HepG2 (cell line): ENCODE measurements around the gene PXYLP1. TPM values are rescaled to one million over a fixed set of nuclear protein-coding genes. Genes with fewer than 3 reads are reported as not detected.
A peak's percentile ranks its signal among the peaks of the same experiment; 100 is the strongest.

Experiments
- BHLHE40 ChIP-seq: IDR thresholded peaks from 2 replicates; pipeline ENCODE4 v1.6.1; 2011; ENCODE audit warnings: low read length, improper control_type of control experiment
- GATAD2A ChIP-seq: IDR thresholded peaks from 2 replicates; pipeline ENCODE4 v1.6.1; 2016
- HNF1A ChIP-seq, 2 experiments: sonication (generic) in 1 of 2; formaldehyde crosslinking in 1 of 2; IDR thresholded peaks; 2 replicates each; pipeline versions ENCODE4 v1.4.0 to v1.6.1; 2016 to 2020; ENCODE audit warnings: borderline replicate concordance in 1 of 2, low read depth in 1 of 2, mild to moderate bottlenecking in 1 of 2, missing genetic modification reagents in 1 of 2
- HOXA7 ChIP-seq: sonication (generic); formaldehyde crosslinking; IDR thresholded peaks from 2 replicates; pipeline ENCODE4 v1.8.1; 2022; ENCODE audit warnings: mild to moderate bottlenecking, missing genetic modification reagents, moderate library complexity
- KDM1A ChIP-seq: IDR thresholded peaks from 2 replicates; pipeline ENCODE4 v1.6.1; 2016; ENCODE audit warnings: missing compliant biosample characterization
- MIXL1 ChIP-seq: IDR thresholded peaks from 2 replicates; pipeline ENCODE4 v1.6.1; 2016
- NR1H2 ChIP-seq: sonication (generic); formaldehyde crosslinking; IDR thresholded peaks from 2 replicates; pipeline ENCODE4 v1.8.1; 2022; ENCODE audit warnings: low read depth, missing genetic modification reagents, borderline replicate concordance
- SP1 ChIP-seq, 2 experiments: fragments of 450-650 bp in 1 of 2; sonication (generic) in 1 of 2; formaldehyde crosslinking in 1 of 2; IDR thresholded peaks; 2 replicates each; pipeline versions ENCODE4 v1.4.0 to v1.6.1; 2016 to 2020; ENCODE audit warnings: missing genetic modification reagents in 1 of 2
- TMF1 ChIP-seq: sonication (generic); formaldehyde crosslinking; IDR thresholded peaks from 2 replicates; pipeline ENCODE4 v1.8.1; 2022; ENCODE audit warnings: low read depth, missing genetic modification reagents
- ZBTB20 ChIP-seq: sonication (generic); formaldehyde crosslinking; IDR thresholded peaks from 2 replicates; pipeline ENCODE4 v1.8.1; 2023; ENCODE audit warnings: missing genetic modification reagents, low read depth, mild to moderate bottlenecking, borderline replicate concordance
- ZBTB49 ChIP-seq: sonication (generic); formaldehyde crosslinking; IDR thresholded peaks from 2 replicates; pipeline ENCODE4 v1.4.0; 2020; ENCODE audit warnings: missing genetic modification reagents, borderline replicate concordance
- ZNF350 ChIP-seq: sonication (generic); formaldehyde crosslinking; IDR thresholded peaks from 2 replicates; pipeline ENCODE4 v1.4.0; 2020; ENCODE audit warnings: mild to moderate bottlenecking, low read depth, missing genetic modification reagents, borderline replicate concordance
- ZNF703 ChIP-seq: sonication (generic); formaldehyde crosslinking; IDR thresholded peaks from 2 replicates; pipeline ENCODE4 v1.5.1; 2020; ENCODE audit warnings: missing genetic modification reagents, mild to moderate bottlenecking, moderate library complexity, borderline replicate concordance
- ZNF772 ChIP-seq: sonication (generic); formaldehyde crosslinking; IDR thresholded peaks from 2 replicates; pipeline ENCODE4 v1.5.0; 2020; ENCODE audit warnings: mild to moderate bottlenecking, missing genetic modification reagents
- ZNF788 ChIP-seq: sonication (generic); formaldehyde crosslinking; IDR thresholded peaks from 2 replicates; pipeline ENCODE4 v1.5.0; 2020; ENCODE audit warnings: mild to moderate bottlenecking, missing genetic modification reagents, borderline replicate concordance
- polyA plus RNA-seq, 8 experiments: library from polyadenylated mRNA; depleted of rRNA in 3 of 8; stranded (reverse) in 7 of 8; unstranded in 1 of 8; fragments of >200 nt; fragmentation: Illumina TruSeq in 4 of 8; extraction: Trizol in 4 of 8; gene quantifications; 2 replicates each; pipeline versions ENCODE4 v1.2.1 to v1.2.3, GENCODE V29; 2011 to 2016; ENCODE audit warnings: low read depth in 4 of 8, missing spikeins in 1 of 8, mixed read lengths in 1 of 8; ENCODE audit not compliant: insufficient read depth in 1 of 8
- total RNA-seq, 5 experiments: library from RNA; depleted of rRNA; stranded (reverse); fragments of >200 nt; fragmentation: Illumina TruSeq; extraction: Trizol; gene quantifications; 2 replicates each; pipeline ENCODE4 v1.2.3, GENCODE V29; 2016; ENCODE audit warnings: low read depth in 1 of 5
- TF ChIP-seq, protein P1 (sequence below): sonication (generic); formaldehyde crosslinking; IDR thresholded peaks from 2 replicates; pipeline ENCODE4 v1.5.0; 2020; ENCODE audit warnings: missing genetic modification reagents
- TF ChIP-seq, protein P2 (sequence below): sonication (generic); formaldehyde crosslinking; IDR thresholded peaks from 2 replicates; pipeline ENCODE4 v1.4.0; 2020; ENCODE audit warnings: mild to moderate bottlenecking, low read depth, missing genetic modification reagents

The PXYLP1 gene
- total and polyA plus RNA-seq, 2 of the 13 experiments (the other 11 are each of a cell fraction or from before 2014, with no cell fraction given): 4.9 to 8.1 TPM

GRCh38 chr3:141311496-141312353 is 80.1 kb downstream of the PXYLP1 start (continued):
- TF ChIP-seq NR1H2 (no peak), ZNF788 (peak; percentile 86; the same call in 1 of the 2 replicates), BHLHE40 (no peak), ZNF772 (CRISPR knock-in tag) (peak; percentile 89), KDM1A (CRISPR knock-in tag) (no peak), TMF1 (no peak), ZNF350 (CRISPR knock-in tag) (peak; percentile 90), SP1 (IDR thresholded peaks at IDR 0.05) (no peak), SP1 (CRISPR knock-in tag; IDR thresholded peaks at IDR 0.05) (peak; percentile 80), ZNF703 (CRISPR knock-in tag) (no peak), GATAD2A (CRISPR knock-in tag) (peak; percentile 72), ZBTB20 (CRISPR knock-in tag) (peak; percentile 67; the same call in 1 of the 2 replicates), MIXL1 (CRISPR knock-in tag) (peak; percentile 34), HOXA7 (no peak), ZBTB49 (CRISPR knock-in tag) (no peak), HNF1A (IDR thresholded peaks at IDR 0.05; ENCODE audit: low read depth) (no peak), HNF1A (CRISPR knock-in tag; IDR thresholded peaks at IDR 0.05; ENCODE audit: borderline replicate concordance) (peak; percentile 77; the same call in 1 of the 2 replicates)
- TF ChIP-seq, protein P1, sequence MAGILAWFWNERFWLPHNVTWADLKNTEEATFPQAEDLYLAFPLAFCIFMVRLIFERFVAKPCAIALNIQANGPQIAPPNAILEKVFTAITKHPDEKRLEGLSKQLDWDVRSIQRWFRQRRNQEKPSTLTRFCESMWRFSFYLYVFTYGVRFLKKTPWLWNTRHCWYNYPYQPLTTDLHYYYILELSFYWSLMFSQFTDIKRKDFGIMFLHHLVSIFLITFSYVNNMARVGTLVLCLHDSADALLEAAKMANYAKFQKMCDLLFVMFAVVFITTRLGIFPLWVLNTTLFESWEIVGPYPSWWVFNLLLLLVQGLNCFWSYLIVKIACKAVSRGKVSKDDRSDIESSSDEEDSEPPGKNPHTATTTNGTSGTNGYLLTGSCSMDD (CRISPR knock-in tag): no peak
- TF ChIP-seq, protein P2, sequence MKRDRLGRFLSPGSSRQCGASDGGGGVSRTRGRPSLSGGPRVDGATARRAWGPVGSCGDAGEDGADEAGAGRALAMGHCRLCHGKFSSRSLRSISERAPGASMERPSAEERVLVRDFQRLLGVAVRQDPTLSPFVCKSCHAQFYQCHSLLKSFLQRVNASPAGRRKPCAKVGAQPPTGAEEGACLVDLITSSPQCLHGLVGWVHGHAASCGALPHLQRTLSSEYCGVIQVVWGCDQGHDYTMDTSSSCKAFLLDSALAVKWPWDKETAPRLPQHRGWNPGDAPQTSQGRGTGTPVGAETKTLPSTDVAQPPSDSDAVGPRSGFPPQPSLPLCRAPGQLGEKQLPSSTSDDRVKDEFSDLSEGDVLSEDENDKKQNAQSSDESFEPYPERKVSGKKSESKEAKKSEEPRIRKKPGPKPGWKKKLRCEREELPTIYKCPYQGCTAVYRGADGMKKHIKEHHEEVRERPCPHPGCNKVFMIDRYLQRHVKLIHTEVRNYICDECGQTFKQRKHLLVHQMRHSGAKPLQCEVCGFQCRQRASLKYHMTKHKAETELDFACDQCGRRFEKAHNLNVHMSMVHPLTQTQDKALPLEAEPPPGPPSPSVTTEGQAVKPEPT: no peak; the same call in none of the 2 replicates
